CD4-positive, alpha-beta T cell (primary cell): Measurements from ENCODE around the gene MBOAT7. TPM values are rescaled to one million over a fixed set of nuclear protein-coding genes. Genes with fewer than 3 reads are reported as not detected.

Experiments used
- ATAC-seq: fragments of 200-7000 bp; cut with Tn5 transposase; one replicate; pipeline ENCODE4 v1.10.0; 2022; ENCODE audit warnings: mild to moderate bottlenecking; ENCODE audit not compliant: poor library complexity
- CTCF ChIA-PET: fragments of 350-600 bp; sonication (Branson Sonifier 250); formaldehyde crosslinking; loops from one replicate; lab custom pipeline; 2021; ENCODE audit warnings: antibody characterized with exemption, inconsistent platforms; lab: Charles Lee
- POLR2A ChIA-PET: fragments of 350-600 bp; sonication (Branson Sonifier 250); formaldehyde crosslinking; loops from one replicate; lab custom pipeline; 2021; ENCODE audit warnings: antibody characterized with exemption, inconsistent platforms; lab: Charles Lee
- DNase-seq, 14 experiments: peaks; one replicate each; pipeline ENCODE4 v3.0.0-alpha.2; 2013 to 2020; ENCODE audit warnings: mixed read lengths in 2 of 14
- H3K27ac ChIP-seq, 2 donors: one replicate each; pipeline versions ENCODE4 v1.5.1 to v1.7.0; 2013; ENCODE audit warnings: low read length in 2 of 2, low read depth in 1 of 2, mild to moderate bottlenecking in 1 of 2
- H3K27me3 ChIP-seq, 2 experiments: 1 replicate in 1 of 2; 2 replicates in 1 of 2; pipeline versions ENCODE4 v1.6.1 to v1.7.0; 2013; ENCODE audit warnings: low read length in 2 of 2, control low read depth in 1 of 2, mild to moderate bottlenecking in 1 of 2, moderate library complexity in 1 of 2; ENCODE audit not compliant: insufficient read depth in 2 of 2, control insufficient read depth in 1 of 2
- H3K36me3 ChIP-seq: one replicate; pipeline ENCODE4 v1.6.1; 2013; ENCODE audit warnings: low read length, control low read depth; ENCODE audit not compliant: insufficient read depth
- H3K4me1 ChIP-seq: one replicate; pipeline ENCODE4 v1.6.1; 2013; ENCODE audit warnings: low read length, control low read depth; ENCODE audit not compliant: insufficient read depth
- H3K4me3 ChIP-seq: one replicate; pipeline ENCODE4 v1.5.1; 2013; ENCODE audit warnings: mild to moderate bottlenecking, low read length, moderate library complexity
- H3K9me3 ChIP-seq, 2 experiments: 1 replicate in 1 of 2; 2 replicates in 1 of 2; pipeline versions ENCODE4 v1.6.1 to v1.7.0; 2013; ENCODE audit warnings: low read length in 2 of 2, mild to moderate bottlenecking in 2 of 2, control low read depth in 1 of 2, moderate library complexity in 1 of 2; ENCODE audit not compliant: control insufficient read depth in 1 of 2, insufficient read depth in 1 of 2
- H3K27ac Mint-ChIP-seq: one replicate; pipeline ENCODE4 v1.8.0; 2020; ENCODE audit warnings: mixed read lengths
- H3K27me3 Mint-ChIP-seq: one replicate; pipeline ENCODE4 v1.8.0; 2021; ENCODE audit warnings: mixed read lengths
- H3K36me3 Mint-ChIP-seq: one replicate; pipeline ENCODE4 v1.8.0; 2021; ENCODE audit warnings: low read depth, mixed read lengths
- H3K4me1 Mint-ChIP-seq: one replicate; pipeline ENCODE4 v1.8.0; 2021; ENCODE audit warnings: low read depth, mixed read lengths
- H3K4me3 Mint-ChIP-seq: one replicate; pipeline ENCODE4 v1.8.0; 2020; ENCODE audit warnings: mild to moderate bottlenecking, mixed read lengths
- H3K9me3 Mint-ChIP-seq: one replicate; pipeline ENCODE4 v1.8.0; 2020; ENCODE audit warnings: mixed read lengths
- intact Hi-C, 2 experiments: fragments of 100-400 bp; cut with DNase I in 1 of 2; cut with micrococcal nuclease in 1 of 2; formaldehyde crosslinking; loops; one replicate each; pipeline versions ENCODE4 v1.15.1 to v1.9.0; 2023 to 2025; cut with DNase I, micrococcal nuclease
- total RNA-seq, 174 experiments: library from RNA in 2 of 174; stranded (reverse) in 2 of 174; gene quantifications; one replicate each; pipeline ENCODE4 v1.2.3 and lab custom pipeline; 2021 to 2026
- TF ChIP-seq, protein P1 (sequence below): fragments of 200-600 bp; IDR thresholded peaks from one replicate; pipeline ENCODE4 v1.8.0; 2022; ENCODE audit warnings: antibody characterized with exemption, mild to moderate bottlenecking

Gene MBOAT7
- total RNA-seq, 2 experiments from 2014 or later: 13.7 to 18.0 TPM

GRCh38 chr19:54168174-54168917, 21.0 kb downstream of the MBOAT7 start:
- no peak overlapping the region for H3K4me3 Mint-ChIP-seq
- TF ChIP-seq, protein P1, sequence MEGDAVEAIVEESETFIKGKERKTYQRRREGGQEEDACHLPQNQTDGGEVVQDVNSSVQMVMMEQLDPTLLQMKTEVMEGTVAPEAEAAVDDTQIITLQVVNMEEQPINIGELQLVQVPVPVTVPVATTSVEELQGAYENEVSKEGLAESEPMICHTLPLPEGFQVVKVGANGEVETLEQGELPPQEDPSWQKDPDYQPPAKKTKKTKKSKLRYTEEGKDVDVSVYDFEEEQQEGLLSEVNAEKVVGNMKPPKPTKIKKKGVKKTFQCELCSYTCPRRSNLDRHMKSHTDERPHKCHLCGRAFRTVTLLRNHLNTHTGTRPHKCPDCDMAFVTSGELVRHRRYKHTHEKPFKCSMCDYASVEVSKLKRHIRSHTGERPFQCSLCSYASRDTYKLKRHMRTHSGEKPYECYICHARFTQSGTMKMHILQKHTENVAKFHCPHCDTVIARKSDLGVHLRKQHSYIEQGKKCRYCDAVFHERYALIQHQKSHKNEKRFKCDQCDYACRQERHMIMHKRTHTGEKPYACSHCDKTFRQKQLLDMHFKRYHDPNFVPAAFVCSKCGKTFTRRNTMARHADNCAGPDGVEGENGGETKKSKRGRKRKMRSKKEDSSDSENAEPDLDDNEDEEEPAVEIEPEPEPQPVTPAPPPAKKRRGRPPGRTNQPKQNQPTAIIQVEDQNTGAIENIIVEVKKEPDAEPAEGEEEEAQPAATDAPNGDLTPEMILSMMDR: peak; percentile 80

DNA sequence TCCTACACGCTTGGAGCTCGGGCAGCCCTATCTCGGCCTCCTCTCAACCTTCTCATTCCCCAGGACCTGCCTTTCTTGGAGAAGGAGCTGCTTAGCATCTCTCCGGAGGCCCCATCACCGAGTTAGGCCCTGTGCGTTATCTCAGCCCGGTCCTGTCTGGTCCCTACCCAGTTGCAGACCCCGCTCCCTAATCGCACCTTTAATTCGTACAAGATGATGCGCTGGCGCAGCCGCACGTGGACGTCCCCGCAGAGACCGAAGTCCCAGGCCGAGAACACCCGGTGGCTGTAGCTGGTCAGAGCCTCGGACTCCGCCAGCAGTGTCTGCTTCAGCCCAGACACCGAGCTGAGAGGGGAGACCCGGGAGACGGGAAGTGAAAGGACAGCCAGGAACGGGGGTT, 24.2 kb downstream of the MBOAT7 start:
- no peaks in the 10 kb centered on the region for H3K36me3 ChIP-seq
- H3K9me3 ChIP-seq: peaks cover 0 to 5% of the 10 kb centered on the region in 2 experiments
- CTCF ChIA-PET: no interaction called here
- intact Hi-C loops: no loop called here
- POLR2A ChIA-PET: interaction anchor here (1.3 kb wide), 1 partner anchor 25 kb away, joined by 7 read pairs; the partner anchor contains the start of gene MBOAT7
- no peaks in the 10 kb centered on the region for H3K27me3 ChIP-seq
- DNase-seq (peak in 1 of 14 experiments; percentile 43), ATAC-seq (no peak)
- Mint-ChIP-seq H3K36me3 (no peaks in the 10 kb centered on the region), H3K4me1 (peaks cover 30% of the 10 kb centered on the region), H3K27me3 (no peaks in the 10 kb centered on the region), H3K9me3 (no peaks in the 10 kb centered on the region), H3K27ac (no peak overlapping the region), H3K4me3 (peak overlapping the region; percentile 25)
- no peak overlapping the region for H3K4me3 ChIP-seq
- H3K27ac ChIP-seq: no peak overlapping the region
- H3K4me1 ChIP-seq: peaks cover 52% of the 10 kb centered on the region
- TF ChIP-seq, protein P1: no peak

More at GRCh38 chr19:54168174-54168917, 21.0 kb downstream of the MBOAT7 start:
- Mint-ChIP-seq H3K9me3 (no peaks in the 10 kb centered on the region), H3K36me3 (no peaks in the 10 kb centered on the region), H3K27ac (no peak overlapping the region), H3K4me1 (peaks cover 12% of the 10 kb centered on the region), H3K27me3 (no peaks in the 10 kb centered on the region)
- ATAC-seq: peak; percentile 83
- ChIA-PET POLR2A (interaction anchor here (0.7 to 1.3 kb wide), 4 partner anchors 9 to 280 kb away, joined by 3 to 7 read pairs (median 4); partner anchors contain the start of genes CNOT3, LENG1, LENG8 and MBOAT7), CTCF (interaction anchor here (0.6 to 2.0 kb wide), 13 partner anchors 8 to 302 kb away, joined by 3 to 20 read pairs (median 4); partner anchors contain the start of genes CNOT3, LENG1, MBOAT7 and PRPF31)
- Histone ChIP-seq H3K36me3 (no peaks in the 10 kb centered on the region), H3K9me3 (peaks cover 0 to 5% of the 10 kb centered on the region in 2 experiments), H3K27me3 (no peaks in the 10 kb centered on the region), H3K4me1 (peaks cover 34% of the 10 kb centered on the region), H3K27ac (no peak overlapping the region), H3K4me3 (no peak overlapping the region)
- DNase-seq: peak; percentile 79 to 97 (median 90)
- intact Hi-C loops: loop anchor here (1.0 to 2.0 kb wide), 4 partner anchors 20 to 224 kb away; partner anchors contain the start of gene MBOAT7 (in 1 of the 2)

- no peaks in the 10 kb centered on the region for H3K27me3 Mint-ChIP-seq
- Histone ChIP-seq H3K27ac (no peak overlapping the region), H3K4me3 (peak overlapping the region; percentile 37), H3K36me3 (no peaks in the 10 kb centered on the region), H3K4me1 (peaks cover 55% of the 10 kb centered on the region), H3K9me3 (peaks cover 0 to 5% of the 10 kb centered on the region in 2 experiments), H3K27me3 (no peaks in the 10 kb centered on the region)
- peak overlapping the region; percentile 65 for H3K4me3 Mint-ChIP-seq
- intact Hi-C loops: no loop called here
- H3K27ac Mint-ChIP-seq: no peak overlapping the region
- peak in 11 of 14 experiments; percentile 33 to 82 (median 48) for DNase-seq
- H3K36me3 Mint-ChIP-seq: peaks cover 3% of the 10 kb centered on the region
- TF ChIP-seq, protein P1: no peak
- no peaks in the 10 kb centered on the region for H3K9me3 Mint-ChIP-seq
- no peak for ATAC-seq
- ChIA-PET POLR2A (interaction anchor here (1.0 kb wide), 1 partner anchor 49 kb away, joined by 3 read pairs; the partner anchor contains the start of genes PRPF31 and TFPT), CTCF (no interaction called here)
- peaks cover 37% of the 10 kb centered on the region for H3K4me1 Mint-ChIP-seq
These were observed 24.9 kb downstream of the MBOAT7 start for GRCh38 chr19:54164369-54165068.
